HL-60 (cell line): ENCODE measurements around the gene KRTAP5-5.

Experiments
- CTCF ChIP-seq: IDR thresholded peaks from one replicate; pipeline ENCODE4 v1.5.1; 2011; ENCODE audit warnings: low read length, control low read depth, inconsistent platforms; ENCODE audit not compliant: insufficient read depth
- GABPA ChIP-seq: IDR thresholded peaks from 2 replicates; pipeline ENCODE4 v1.6.1; 2012; ENCODE audit warnings: low read depth
- POLR2AphosphoS5 ChIP-seq: IDR thresholded peaks from 2 replicates; pipeline ENCODE4 v1.6.1; 2012; ENCODE audit warnings: low read depth
- REST ChIP-seq: IDR thresholded peaks from 2 replicates; pipeline ENCODE4 v1.6.1; 2012; ENCODE audit warnings: low read depth; ENCODE audit not compliant: insufficient replicate concordance
- SPI1 ChIP-seq: IDR thresholded peaks from 2 replicates; pipeline ENCODE4 v1.6.1; 2012; ENCODE audit warnings: low read depth, mild to moderate bottlenecking, borderline replicate concordance

DNA sequence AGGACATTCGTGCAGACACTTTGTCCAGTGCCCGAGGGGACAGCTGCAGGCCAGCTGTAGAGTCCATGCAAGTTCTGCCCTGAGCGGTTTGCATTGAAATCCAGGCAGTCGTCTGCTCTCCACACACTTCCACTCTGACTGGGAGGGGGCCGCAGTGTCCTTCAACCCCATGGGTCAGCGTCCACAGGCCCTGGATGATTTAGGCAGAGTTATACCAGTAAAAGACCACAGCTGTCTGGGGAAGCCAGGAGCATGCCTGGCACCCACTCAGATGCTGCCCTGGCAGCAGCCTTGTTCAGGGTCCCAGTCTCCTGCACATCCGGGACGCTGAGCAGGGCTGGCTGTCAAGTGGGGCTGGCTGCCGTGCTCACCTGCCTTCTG is 26.5 kb downstream of the KRTAP5-5 start:
- TF ChIP-seq CTCF (no peak), GABPA (no peak), POLR2AphosphoS5 (no peak), REST (no peak), SPI1 (no peak)
